ENCODE measurements around the gene RNGTT. TPM values are rescaled to one million over a fixed set of nuclear protein-coding genes. Genes with fewer than 3 reads are reported as not detected.

Gene RNGTT
- total and polyA plus RNA-seq, 8 donors = 1.8 to 31.6 (median 5.8) TPM

DNA sequence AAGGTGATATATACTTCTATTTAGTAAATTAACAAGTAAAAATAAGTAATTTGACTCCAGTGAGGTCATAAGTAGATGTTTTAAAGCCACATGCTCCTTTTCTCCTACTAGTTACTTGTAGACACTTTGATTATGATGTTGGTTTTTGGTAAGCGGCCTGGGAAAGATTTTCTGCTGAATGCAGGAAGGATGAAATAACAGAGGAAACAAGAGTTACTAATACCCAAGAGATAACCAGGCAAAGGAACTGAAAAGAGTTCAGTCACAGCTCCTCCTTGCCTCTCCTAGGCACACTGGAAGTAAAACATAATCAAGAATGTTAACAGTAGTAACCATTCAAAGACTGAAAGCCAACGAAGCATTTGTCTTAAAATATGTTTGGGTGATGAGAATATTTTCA lies 203.3 kb downstream of the RNGTT start:
- 79 to 91% (median 85%) methylated on average over 2 of the region's 2 CpGs for WGBS, 5 donors
- TF ChIP-seq EP300 (IDR thresholded peaks at IDR 0.05) (no peak), POLR2AphosphoS5 (IDR thresholded peaks at IDR 0.05) (no peak), POLR2A (IDR thresholded peaks at IDR 0.05) (no peak)
- TF ChIP-seq, protein P1, sequence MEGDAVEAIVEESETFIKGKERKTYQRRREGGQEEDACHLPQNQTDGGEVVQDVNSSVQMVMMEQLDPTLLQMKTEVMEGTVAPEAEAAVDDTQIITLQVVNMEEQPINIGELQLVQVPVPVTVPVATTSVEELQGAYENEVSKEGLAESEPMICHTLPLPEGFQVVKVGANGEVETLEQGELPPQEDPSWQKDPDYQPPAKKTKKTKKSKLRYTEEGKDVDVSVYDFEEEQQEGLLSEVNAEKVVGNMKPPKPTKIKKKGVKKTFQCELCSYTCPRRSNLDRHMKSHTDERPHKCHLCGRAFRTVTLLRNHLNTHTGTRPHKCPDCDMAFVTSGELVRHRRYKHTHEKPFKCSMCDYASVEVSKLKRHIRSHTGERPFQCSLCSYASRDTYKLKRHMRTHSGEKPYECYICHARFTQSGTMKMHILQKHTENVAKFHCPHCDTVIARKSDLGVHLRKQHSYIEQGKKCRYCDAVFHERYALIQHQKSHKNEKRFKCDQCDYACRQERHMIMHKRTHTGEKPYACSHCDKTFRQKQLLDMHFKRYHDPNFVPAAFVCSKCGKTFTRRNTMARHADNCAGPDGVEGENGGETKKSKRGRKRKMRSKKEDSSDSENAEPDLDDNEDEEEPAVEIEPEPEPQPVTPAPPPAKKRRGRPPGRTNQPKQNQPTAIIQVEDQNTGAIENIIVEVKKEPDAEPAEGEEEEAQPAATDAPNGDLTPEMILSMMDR (IDR thresholded peaks at IDR 0.05) = no peak
- intact Hi-C loops (cut with DNase I; ENCODE audit: low total_unique reads) = no loop called here
- Histone ChIP-seq H3K36me3 (no peaks in the 10 kb centered on the region), H3K27ac (no peak overlapping the region), H3K4me1 (no peaks in the 10 kb centered on the region), H3K27me3 (no peaks in the 10 kb centered on the region), H3K9me3 (no peaks in the 10 kb centered on the region), H3K4me3 (no peak overlapping the region)
- no peak for DNase-seq

GRCh38 chr6:88750936-88751335 lies 212.5 kb downstream of the RNGTT start:
- Histone ChIP-seq H3K27me3 (no peaks in the 10 kb centered on the region), H3K27ac (no peak overlapping the region), H3K36me3 (peaks cover 0 to under 1% (median 0%) of the 10 kb centered on the region in 4 donors), H3K4me1 (no peaks in the 10 kb centered on the region), H3K4me3 (no peak overlapping the region), H3K9me3 (no peaks in the 10 kb centered on the region)
- WGBS, 5 donors = 85 to 98% (median 93%) methylated on average over 2 of the region's 2 CpGs
- TF ChIP-seq EP300 (IDR thresholded peaks at IDR 0.05) = no peak
- no peak for TF ChIP-seq POLR2AphosphoS5 (IDR thresholded peaks at IDR 0.05)
- TF ChIP-seq POLR2A (IDR thresholded peaks at IDR 0.05) = no peak
- TF ChIP-seq, protein P1 (IDR thresholded peaks at IDR 0.05) = no peak
- no peak for DNase-seq
- intact Hi-C loops (cut with DNase I; ENCODE audit: low total_unique reads) = no loop called here

GRCh38 chr6:88749849-88750248 lies 213.6 kb downstream of the RNGTT start:
- Histone ChIP-seq H3K36me3 (peaks cover 0 to 3% (median 0%) of the 10 kb centered on the region in 4 donors), H3K4me1 (no peaks in the 10 kb centered on the region), H3K4me3 (no peak overlapping the region), H3K27ac (no peak overlapping the region), H3K27me3 (no peaks in the 10 kb centered on the region), H3K9me3 (no peaks in the 10 kb centered on the region)
- DNase-seq = no peak
- no peak for TF ChIP-seq EP300 (IDR thresholded peaks at IDR 0.05)
- TF ChIP-seq, protein P1 (IDR thresholded peaks at IDR 0.05) = no peak
- no peak for TF ChIP-seq POLR2AphosphoS5 (IDR thresholded peaks at IDR 0.05)
- intact Hi-C loops (cut with DNase I; ENCODE audit: low total_unique reads) = no loop called here
- 86 to 100% (median 94%) methylated on average over 1 of the region's 1 CpG for WGBS, 5 donors

DNA sequence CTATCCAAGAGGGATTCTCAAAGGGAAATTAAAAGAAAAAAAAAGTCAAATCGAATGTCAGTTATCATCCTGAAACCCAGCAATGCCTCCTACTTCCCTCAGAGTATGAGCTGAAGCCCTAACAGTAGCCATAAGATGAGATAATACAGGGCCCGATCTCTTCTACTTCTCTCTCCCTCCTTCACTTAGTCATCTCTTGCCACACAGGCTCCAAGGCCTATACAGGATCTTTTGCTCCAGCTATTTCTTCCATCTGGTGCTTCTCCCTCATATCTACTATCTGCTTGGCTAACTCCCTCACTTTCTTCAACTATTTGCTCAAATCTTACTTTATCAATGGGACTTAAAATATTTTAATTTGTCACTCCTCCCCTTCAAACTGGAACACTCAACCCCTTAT lies 215.3 kb downstream of the RNGTT start:
- Histone ChIP-seq H3K36me3 (peaks cover 0 to 3% (median 0%) of the 10 kb centered on the region in 4 donors), H3K4me3 (no peak overlapping the region), H3K27ac (no peak overlapping the region), H3K9me3 (no peaks in the 10 kb centered on the region), H3K27me3 (no peaks in the 10 kb centered on the region), H3K4me1 (no peaks in the 10 kb centered on the region)
- 90 to 100% (median 95%) methylated on average over 2 of the region's 2 CpGs for WGBS, 5 donors
- DNase-seq = no peak
- TF ChIP-seq POLR2AphosphoS5 (IDR thresholded peaks at IDR 0.05) = no peak
- no peak for TF ChIP-seq POLR2A (IDR thresholded peaks at IDR 0.05)
- TF ChIP-seq, protein P1 (IDR thresholded peaks at IDR 0.05) = no peak
- TF ChIP-seq EP300 (IDR thresholded peaks at IDR 0.05) = no peak
- intact Hi-C loops (cut with DNase I; ENCODE audit: low total_unique reads) = no loop called here
